Subcutaneous adipose tissue (tissue), 4 donors: ENCODE measurements around the gene OGFOD1. TPM values are rescaled to one million over a fixed set of nuclear protein-coding genes. Genes with fewer than 3 reads are reported as not detected.

Source experiments
- CTCF ChIP-seq: fragments of 450-650 bp; IDR thresholded peaks from one replicate; pipeline ENCODE4 v1.5.1; 2016; ENCODE audit warnings: low read depth, mild to moderate bottlenecking, control low read depth, antibody characterized with exemption, moderate library complexity
- total RNA-seq, 4 donors: library from RNA; depleted of rRNA; stranded (reverse); fragments of >200 nt; gene quantifications; one replicate each; pipeline ENCODE4 v1.1.0, GENCODE V29; 2016

Gene OGFOD1
- total RNA-seq, 4 donors from 2014 or later: 14.5 to 53.2 (median 26.2) TPM

- TF ChIP-seq CTCF: no peak
Measured at GRCh38 chr16:56505181-56505580, 53.8 kb downstream of the OGFOD1 start.

DNA sequence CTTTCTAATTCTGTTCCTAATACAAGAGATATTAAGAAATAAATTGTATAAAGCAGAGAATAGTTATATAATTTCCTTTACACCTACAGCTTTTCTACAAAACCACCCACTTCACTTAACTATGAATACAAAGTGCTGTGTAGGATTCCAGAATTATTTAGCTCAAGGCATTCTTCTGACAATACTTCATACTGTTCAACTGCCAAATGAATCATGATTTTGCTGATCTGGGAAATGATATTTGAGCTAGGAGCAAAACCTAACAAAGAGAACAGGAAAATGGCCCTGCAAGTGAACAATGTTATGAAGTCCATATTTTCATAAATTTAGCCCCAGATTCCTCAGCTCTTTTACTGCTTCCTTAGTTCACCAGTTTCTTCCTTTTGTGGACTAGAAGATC is 55.6 kb downstream of the OGFOD1 start:
- TF ChIP-seq CTCF: no peak

- no peak for TF ChIP-seq CTCF
Measured at GRCh38 chr16:56510544-56510943, 59.2 kb downstream of the OGFOD1 start.

GRCh38 chr16:56512025-56512424 is 60.7 kb downstream of the OGFOD1 start:
- TF ChIP-seq CTCF: no peak

- no peak for TF ChIP-seq CTCF
Measured at GRCh38 chr16:56513091-56513490, 61.7 kb downstream of the OGFOD1 start.

GRCh38 chr16:56513972-56514371 is 62.6 kb downstream of the OGFOD1 start:
- no peak for TF ChIP-seq CTCF

- TF ChIP-seq CTCF: no peak
Measured at GRCh38 chr16:56514845-56515244, 63.5 kb downstream of the OGFOD1 start.
